HEK293 (cell line): Measurements from ENCODE around the gene MAML2.

ENCODE experiments used
- BCL11A ChIP-seq: fragments of 450-650 bp; formaldehyde crosslinking; IDR thresholded peaks from 2 replicates; pipeline ENCODE4 v1.5.1; 2016; ENCODE audit warnings: low read depth, missing biosample characterization, missing genetic modification characterization
- CTCF ChIP-seq: fragments of 450-650 bp; formaldehyde crosslinking; IDR thresholded peaks from 2 replicates; pipeline ENCODE4 v1.5.1; 2016; ENCODE audit warnings: missing biosample characterization, missing genetic modification characterization
- KLF16 ChIP-seq: fragments of 450-650 bp; formaldehyde crosslinking; IDR thresholded peaks from 2 replicates; pipeline ENCODE4 v1.5.1; 2017; ENCODE audit warnings: missing biosample characterization, missing genetic modification characterization
- PRDM10 ChIP-seq: fragments of 450-650 bp; formaldehyde crosslinking; IDR thresholded peaks from 2 replicates; pipeline ENCODE4 v1.5.1; 2016; ENCODE audit warnings: missing biosample characterization, missing genetic modification characterization
- YY1 ChIP-seq: fragments of 450-650 bp; formaldehyde crosslinking; IDR thresholded peaks from 2 replicates; pipeline ENCODE4 v1.5.1; 2018; ENCODE audit warnings: missing biosample characterization, missing genetic modification characterization
- ZNF174 ChIP-seq: fragments of 450-650 bp; formaldehyde crosslinking; IDR thresholded peaks from 2 replicates; pipeline ENCODE4 v1.5.0; 2017; ENCODE audit warnings: missing biosample characterization, mild to moderate bottlenecking, missing genetic modification characterization
- ZNF274 ChIP-seq, 2 experiments: fragments of 200-500 bp in 1 of 2; fragments of 450-650 bp in 1 of 2; sonication (Bioruptor generic) in 1 of 2; formaldehyde crosslinking in 1 of 2; IDR thresholded peaks; 2 replicates each; pipeline versions ENCODE4 v1.5.1 to v1.6.1; 2014 to 2016; ENCODE audit warnings: borderline replicate concordance in 1 of 2, inconsistent platforms in 1 of 2, low read length in 1 of 2, missing biosample characterization in 1 of 2, missing genetic modification characterization in 1 of 2
- ZNF324 ChIP-seq: fragments of 450-650 bp; formaldehyde crosslinking; IDR thresholded peaks from 2 replicates; pipeline ENCODE4 v1.5.1; 2016; ENCODE audit warnings: missing biosample characterization, missing genetic modification characterization
- ZNF37A ChIP-seq: fragments of 450-650 bp; IDR thresholded peaks from 2 replicates; pipeline ENCODE4 v1.5.1; 2018; ENCODE audit warnings: missing biosample characterization, missing genetic modification characterization
- ZNF394 ChIP-seq: fragments of 450-650 bp; formaldehyde crosslinking; IDR thresholded peaks from 2 replicates; pipeline ENCODE4 v1.5.1; 2016; ENCODE audit warnings: missing biosample characterization, missing genetic modification characterization, mild to moderate bottlenecking, moderate library complexity, borderline replicate concordance
- ZNF398 ChIP-seq: fragments of 450-650 bp; formaldehyde crosslinking; IDR thresholded peaks from 2 replicates; pipeline ENCODE4 v1.5.1; 2017; ENCODE audit warnings: missing biosample characterization, missing genetic modification characterization
- ZNF701 ChIP-seq: fragments of 450-650 bp; formaldehyde crosslinking; IDR thresholded peaks from 2 replicates; pipeline ENCODE4 v1.5.1; 2016; ENCODE audit warnings: missing biosample characterization, missing genetic modification characterization

- TF ChIP-seq ZNF274 (IDR thresholded peaks at IDR 0.05; ENCODE audit: low read length) (no peak), ZNF274 (tag by site-specific recombination; IDR thresholded peaks at IDR 0.05; ENCODE audit: borderline replicate concordance) (no peak), YY1 (tag by site-specific recombination) (no peak), ZNF398 (no peak), CTCF (tag by site-specific recombination) (no peak), ZNF701 (no peak), KLF16 (no peak), ZNF394 (tag by site-specific recombination) (no peak), BCL11A (tag by site-specific recombination) (no peak), PRDM10 (no peak), ZNF174 (tag by site-specific recombination) (no peak), ZNF324 (no peak), ZNF37A (tag by site-specific recombination) (no peak)
Measured at GRCh38 chr11:96055706-96056387, 287.1 kb downstream of the MAML2 start.
